Caco-2 (cell line): ENCODE data around the gene IRF4. TPM values are rescaled to one million over a fixed set of nuclear protein-coding genes. Genes with fewer than 3 reads are reported as not detected.

Experiments
- BruUV-seq: library from RNA; stranded (reverse); fragments of 400-500 nt; replicated peaks from 2 replicates; lab custom pipeline; 2021; lab: Mats Ljungman, UMichigan
- CTCF ChIA-PET: fragments of 300-600 bp; sonication (Branson Sonifier 250); formaldehyde crosslinking; loops from one replicate; lab custom pipeline; 2022; ENCODE audit warnings: antibody characterized with exemption; lab: Charles Lee
- POLR2A ChIA-PET: fragments of 300-600 bp; sonication (Branson Sonifier 250); formaldehyde crosslinking; loops from one replicate; lab custom pipeline; 2022; ENCODE audit warnings: antibody characterized with exemption; lab: Charles Lee
- DNase-seq, 2 experiments: peaks; one replicate each; pipeline versions ENCODE4 v3.0.0 to v3.0.0-alpha.2; 2020 to 2022
- H3K27me3 ChIP-seq: replicated peaks from 2 replicates; pipeline ENCODE4 v1.6.0; 2011; ENCODE audit warnings: low read length; ENCODE audit not compliant: control insufficient read depth, insufficient read depth
- H3K36me3 ChIP-seq: 2 replicates; pipeline ENCODE4 v1.5.1; 2011; ENCODE audit warnings: low read length; ENCODE audit not compliant: control insufficient read depth, insufficient read depth
- H3K4me1 ChIP-seq: fragments of 250-450 bp; sonication (Bioruptor Pico); 2 replicates; pipeline ENCODE4 v1.5.1; 2020; ENCODE audit warnings: mild to moderate bottlenecking
- H3K4me3 ChIP-seq: 2 replicates; pipeline ENCODE4 v1.5.1; 2011; ENCODE audit warnings: low read depth, mild to moderate bottlenecking, control low read depth, low read length
- H3K9me3 ChIP-seq: fragments of 250-450 bp; sonication (Bioruptor Pico); 2 replicates; pipeline ENCODE4 v1.5.1; 2020; ENCODE audit warnings: mild to moderate bottlenecking, moderate library complexity
- H3K27ac Mint-ChIP-seq: one replicate; pipeline ENCODE4 v1.8.0; 2022; ENCODE audit warnings: mixed read lengths; ENCODE audit not compliant: unreplicated experiment
- H3K27me3 Mint-ChIP-seq: one replicate; pipeline ENCODE4 v1.8.0; 2022; ENCODE audit warnings: mixed read lengths; ENCODE audit not compliant: insufficient read depth, unreplicated experiment
- H3K36me3 Mint-ChIP-seq: one replicate; pipeline ENCODE4 v1.8.0; 2022; ENCODE audit warnings: mild to moderate bottlenecking, mixed read lengths; ENCODE audit not compliant: insufficient read depth, unreplicated experiment
- H3K4me1 Mint-ChIP-seq: one replicate; pipeline ENCODE4 v1.8.0; 2022; ENCODE audit warnings: low read depth, mixed read lengths; ENCODE audit not compliant: unreplicated experiment
- H3K4me3 Mint-ChIP-seq: one replicate; pipeline ENCODE4 v1.8.0; 2022; ENCODE audit warnings: mild to moderate bottlenecking, moderate library complexity, mixed read lengths; ENCODE audit not compliant: unreplicated experiment
- H3K9me3 Mint-ChIP-seq: one replicate; pipeline ENCODE4 v1.8.0; 2022; ENCODE audit warnings: mixed read lengths; ENCODE audit not compliant: unreplicated experiment
- intact Hi-C: fragments of 100-400 bp; cut with micrococcal nuclease; formaldehyde crosslinking; loops from one replicate; pipeline ENCODE4 v1.10.0; 2022; ENCODE audit not compliant: unreplicated experiment
- total RNA-seq: library from RNA; stranded (reverse); gene quantifications from 2 replicates; pipeline ENCODE4 v1.2.3, GENCODE V29; 2022
- TF ChIP-seq, protein P1 (sequence below), 2 experiments: fragments of 200-600 bp in 1 of 2; IDR thresholded peaks; 1 replicate in 1 of 2; 2 replicates in 1 of 2; pipeline versions ENCODE4 v1.5.1 to v1.8.0; 2011 to 2022; ENCODE audit warnings: antibody characterized with exemption in 1 of 2, control low read depth in 1 of 2, inconsistent platforms in 1 of 2, low read depth in 1 of 2, low read length in 1 of 2, mild to moderate bottlenecking in 1 of 2, moderate library complexity in 1 of 2; ENCODE audit not compliant: insufficient read depth in 1 of 2, severe bottlenecking in 1 of 2, unreplicated experiment in 1 of 2

The IRF4 gene
- total RNA-seq, 1 experiment from 2014 or later: not detected

DNA sequence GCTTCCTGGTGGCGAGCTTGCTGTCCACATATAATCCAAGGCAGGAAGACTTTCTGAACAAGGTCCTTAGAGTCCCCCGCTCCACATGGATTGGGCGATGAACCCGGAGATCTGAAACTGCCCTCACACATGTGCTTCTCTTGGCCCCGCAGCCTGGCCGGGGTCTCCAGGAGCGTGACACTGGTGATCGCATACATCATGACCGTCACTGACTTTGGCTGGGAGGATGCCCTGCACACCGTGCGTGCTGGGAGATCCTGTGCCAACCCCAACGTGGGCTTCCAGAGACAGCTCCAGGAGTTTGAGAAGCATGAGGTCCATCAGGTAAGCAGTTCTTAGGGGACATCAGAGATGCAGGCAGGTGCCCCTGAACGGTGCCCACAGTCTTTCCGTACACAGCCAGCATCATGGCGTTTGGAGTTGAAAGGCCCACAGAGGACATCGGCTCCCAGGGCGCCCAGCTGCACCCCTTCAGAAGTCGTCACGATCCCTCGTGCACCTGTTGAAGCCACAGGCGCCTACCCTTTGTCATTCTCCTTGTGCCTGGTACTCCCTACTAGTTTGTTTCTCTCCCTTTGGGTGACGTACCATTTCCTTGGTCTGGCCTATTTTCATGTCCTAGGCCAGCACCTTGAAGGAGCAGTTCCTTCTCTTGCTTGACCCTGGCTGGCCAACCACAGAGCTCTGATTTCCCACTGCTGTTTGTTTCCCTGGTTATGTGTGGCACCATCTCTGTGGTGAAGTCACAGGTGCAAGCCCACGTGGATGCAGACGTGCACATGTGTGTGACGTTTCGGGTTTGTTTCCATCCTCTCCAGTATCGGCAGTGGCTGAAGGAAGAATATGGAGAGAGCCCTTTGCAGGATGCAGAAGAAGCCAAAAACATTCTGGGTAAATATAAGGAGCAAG, 43.3 kb upstream of the IRF4 start:
- no peaks in the 10 kb centered on the region for H3K27me3 Mint-ChIP-seq
- no peaks in the 10 kb centered on the region for H3K36me3 Mint-ChIP-seq
- Histone ChIP-seq H3K4me1 (no peaks in the 10 kb centered on the region), H3K4me3 (no peak overlapping the region), H3K36me3 (no peaks in the 10 kb centered on the region), H3K27me3 (no peaks in the 10 kb centered on the region), H3K9me3 (no peaks in the 10 kb centered on the region)
- no peaks in the 10 kb centered on the region for H3K4me1 Mint-ChIP-seq
- TF ChIP-seq, protein P1, sequence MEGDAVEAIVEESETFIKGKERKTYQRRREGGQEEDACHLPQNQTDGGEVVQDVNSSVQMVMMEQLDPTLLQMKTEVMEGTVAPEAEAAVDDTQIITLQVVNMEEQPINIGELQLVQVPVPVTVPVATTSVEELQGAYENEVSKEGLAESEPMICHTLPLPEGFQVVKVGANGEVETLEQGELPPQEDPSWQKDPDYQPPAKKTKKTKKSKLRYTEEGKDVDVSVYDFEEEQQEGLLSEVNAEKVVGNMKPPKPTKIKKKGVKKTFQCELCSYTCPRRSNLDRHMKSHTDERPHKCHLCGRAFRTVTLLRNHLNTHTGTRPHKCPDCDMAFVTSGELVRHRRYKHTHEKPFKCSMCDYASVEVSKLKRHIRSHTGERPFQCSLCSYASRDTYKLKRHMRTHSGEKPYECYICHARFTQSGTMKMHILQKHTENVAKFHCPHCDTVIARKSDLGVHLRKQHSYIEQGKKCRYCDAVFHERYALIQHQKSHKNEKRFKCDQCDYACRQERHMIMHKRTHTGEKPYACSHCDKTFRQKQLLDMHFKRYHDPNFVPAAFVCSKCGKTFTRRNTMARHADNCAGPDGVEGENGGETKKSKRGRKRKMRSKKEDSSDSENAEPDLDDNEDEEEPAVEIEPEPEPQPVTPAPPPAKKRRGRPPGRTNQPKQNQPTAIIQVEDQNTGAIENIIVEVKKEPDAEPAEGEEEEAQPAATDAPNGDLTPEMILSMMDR (IDR thresholded peaks at IDR 0.05; ENCODE audit: insufficient read depth in 1 of 2, low read depth in 1 of 2, low read length in 1 of 2, severe bottlenecking in 1 of 2, unreplicated experiment in 1 of 2): no peak
- POLR2A ChIA-PET: no interaction called here
- H3K27ac Mint-ChIP-seq: no peak overlapping the region
- BruUV-seq: no TSS peak
- CTCF ChIA-PET: no interaction called here
- no peaks in the 10 kb centered on the region for H3K9me3 Mint-ChIP-seq
- no peak overlapping the region for H3K4me3 Mint-ChIP-seq
- intact Hi-C loops: loop anchor here (5.0 kb wide), 1 partner anchor 969 kb away; no protein-coding TSS in a partner anchor
- no peak for DNase-seq

GRCh38 chr6:348860-349396, 42.6 kb upstream of the IRF4 start:
- ChIA-PET POLR2A (no interaction called here), CTCF (no interaction called here)
- Mint-ChIP-seq H3K9me3 (no peaks in the 10 kb centered on the region), H3K27me3 (peaks cover 3% of the 10 kb centered on the region), H3K4me1 (no peaks in the 10 kb centered on the region), H3K4me3 (no peak overlapping the region), H3K27ac (no peak overlapping the region), H3K36me3 (no peaks in the 10 kb centered on the region)
- intact Hi-C loops: loop anchor here (5.0 kb wide), 1 partner anchor 968 kb away; no protein-coding TSS in a partner anchor
- Histone ChIP-seq H3K4me3 (no peak overlapping the region), H3K27me3 (no peaks in the 10 kb centered on the region), H3K4me1 (no peaks in the 10 kb centered on the region), H3K36me3 (no peaks in the 10 kb centered on the region), H3K9me3 (no peaks in the 10 kb centered on the region)
- BruUV-seq: no TSS peak
- TF ChIP-seq, protein P1 (IDR thresholded peaks at IDR 0.05; ENCODE audit: insufficient read depth in 1 of 2, low read depth in 1 of 2, low read length in 1 of 2, severe bottlenecking in 1 of 2, unreplicated experiment in 1 of 2): no peak
- DNase-seq: no peak

GRCh38 chr6:349491-349921, 42.0 kb upstream of the IRF4 start:
- H3K9me3 Mint-ChIP-seq: no peaks in the 10 kb centered on the region

More at GRCh38 chr6:349491-349921, 42.0 kb upstream of the IRF4 start:
- no peaks in the 10 kb centered on the region for H3K27me3 ChIP-seq
- no peaks in the 10 kb centered on the region for H3K4me1 ChIP-seq
- no peaks in the 10 kb centered on the region for H3K4me1 Mint-ChIP-seq
- no peak overlapping the region for H3K4me3 Mint-ChIP-seq
- BruUV-seq: no TSS peak
- ChIA-PET POLR2A (no interaction called here), CTCF (no interaction called here)
- TF ChIP-seq, protein P1 (IDR thresholded peaks at IDR 0.05; ENCODE audit: insufficient read depth in 1 of 2, low read depth in 1 of 2, low read length in 1 of 2, severe bottlenecking in 1 of 2, unreplicated experiment in 1 of 2): no peak
- no peaks in the 10 kb centered on the region for H3K9me3 ChIP-seq
- H3K36me3 ChIP-seq: no peaks in the 10 kb centered on the region
- no peak for DNase-seq
- no peaks in the 10 kb centered on the region for H3K36me3 Mint-ChIP-seq
- intact Hi-C loops: loop anchor here (5.0 kb wide), 1 partner anchor 968 kb away; no protein-coding TSS in a partner anchor
- no peak overlapping the region for H3K4me3 ChIP-seq
- peaks cover 3% of the 10 kb centered on the region for H3K27me3 Mint-ChIP-seq
- no peak overlapping the region for H3K27ac Mint-ChIP-seq
